GM19468 (cell line): ENCODE results near the gene STAMBP.

Experiments used
- ATAC-seq: cut with Tn5 transposase; IDR thresholded peaks from one replicate; pipeline ENCODE4 v1.9.1; 2021; ENCODE audit warnings: mild to moderate bottlenecking, moderate library complexity, moderate number of reproducible peaks; ENCODE audit not compliant: unreplicated experiment; ENCODE audit errors: extremely low read depth

The STAMBP gene

DNA sequence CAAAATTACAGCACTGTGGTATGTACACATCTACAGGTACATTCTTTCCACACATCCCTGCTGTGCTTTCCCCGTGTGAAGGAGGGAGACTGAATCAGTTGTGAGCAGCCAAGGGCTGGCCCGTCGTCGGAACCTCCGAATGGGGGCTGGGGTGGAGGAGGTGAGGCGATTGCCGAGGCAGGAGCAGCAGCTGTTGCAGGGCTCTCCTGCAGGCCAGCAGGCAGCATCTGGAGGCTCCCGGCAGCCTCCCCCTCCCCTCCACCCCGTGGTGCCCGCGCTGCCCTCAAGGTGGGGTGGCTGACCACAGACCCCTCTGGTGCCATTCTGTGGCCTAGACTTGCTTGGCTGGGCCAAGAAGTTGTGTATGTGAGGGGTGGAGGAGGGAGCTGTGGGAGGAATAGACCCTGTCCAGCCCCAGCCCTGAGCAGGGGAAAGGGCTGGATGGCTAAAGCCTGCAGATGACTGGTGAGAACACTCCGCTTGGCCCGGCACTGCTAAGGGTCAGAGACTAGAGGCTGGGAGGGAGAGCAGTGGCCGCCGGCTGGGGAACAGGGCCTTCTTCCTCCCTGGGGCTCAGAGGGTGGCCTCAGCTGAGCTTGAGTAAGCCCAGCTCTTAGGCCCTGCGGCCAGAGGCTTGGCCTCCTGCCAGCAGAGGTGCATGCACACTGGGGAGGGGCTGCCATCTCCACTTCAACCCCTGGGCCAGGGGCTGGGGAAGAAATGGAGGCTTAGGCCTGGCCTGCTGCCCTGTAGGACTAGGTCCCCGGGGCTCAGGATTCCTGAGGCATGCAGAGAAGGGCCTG lies 7.6 kb downstream of the STAMBP start:
- ATAC-seq = no peak

- ATAC-seq = no peak
Measured at GRCh38 chr2:73837847-73838585, 9.3 kb downstream of the STAMBP start.

GRCh38 chr2:73838889-73839534 lies 10.3 kb downstream of the STAMBP start:
- no peak for ATAC-seq

GRCh38 chr2:73839653-73840411 lies 11.1 kb downstream of the STAMBP start:
- no peak for ATAC-seq

- no peak for ATAC-seq
Measured at GRCh38 chr2:73841912-73842738, 13.4 kb downstream of the STAMBP start.

- no peak for ATAC-seq
Measured at GRCh38 chr2:73842739-73843019, 13.9 kb downstream of the STAMBP start.

GRCh38 chr2:73844087-73844486 lies 15.3 kb downstream of the STAMBP start:
- ATAC-seq = no peak

DNA sequence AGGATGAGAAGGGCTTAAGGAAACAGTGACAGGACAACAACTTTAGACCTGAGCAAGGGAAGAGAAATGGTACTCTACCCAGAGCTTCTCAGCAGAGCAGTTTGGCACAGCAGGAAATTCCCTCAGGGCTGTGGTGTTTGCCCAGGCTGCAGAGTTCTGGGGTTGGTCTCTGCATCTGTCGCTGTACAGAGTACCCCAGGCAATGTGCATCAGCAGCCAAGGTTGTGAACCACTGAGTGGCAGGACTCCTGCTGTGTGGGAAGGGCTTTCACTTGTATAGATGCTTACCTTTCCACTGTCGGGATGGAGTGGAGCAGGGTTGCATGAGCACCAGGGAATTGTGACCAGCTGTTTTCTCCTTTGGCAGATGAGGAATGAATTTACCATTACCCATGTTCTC lies 21.2 kb downstream of the STAMBP start:
- ATAC-seq = no peak

DNA sequence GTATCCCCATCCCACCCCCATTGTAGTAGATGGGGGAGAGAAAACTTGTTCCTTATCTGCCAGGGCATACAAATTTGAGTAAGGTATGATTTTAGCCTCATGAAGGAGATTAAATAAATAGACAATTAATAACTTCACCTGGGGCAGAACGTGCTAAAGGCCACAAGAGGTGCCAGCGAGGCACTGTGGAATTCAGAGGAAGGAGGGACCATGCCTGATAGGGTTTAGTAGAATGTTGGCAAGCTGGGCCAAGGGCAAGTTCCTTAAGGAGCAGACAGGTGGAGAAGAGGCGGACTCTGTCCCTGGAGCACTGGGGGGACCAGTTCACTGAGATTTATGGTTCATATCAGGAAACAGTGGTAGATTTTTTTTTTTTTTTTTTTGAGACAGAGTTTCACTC lies 22.5 kb downstream of the STAMBP start:
- ATAC-seq = no peak

- ATAC-seq = no peak
Measured at GRCh38 chr2:73852020-73852419, 23.3 kb downstream of the STAMBP start.

GRCh38 chr2:73855526-73855925 lies 26.8 kb downstream of the STAMBP start:
- no peak for ATAC-seq

- ATAC-seq = no peak
Measured at GRCh38 chr2:73856214-73856613, 27.5 kb downstream of the STAMBP start.

DNA sequence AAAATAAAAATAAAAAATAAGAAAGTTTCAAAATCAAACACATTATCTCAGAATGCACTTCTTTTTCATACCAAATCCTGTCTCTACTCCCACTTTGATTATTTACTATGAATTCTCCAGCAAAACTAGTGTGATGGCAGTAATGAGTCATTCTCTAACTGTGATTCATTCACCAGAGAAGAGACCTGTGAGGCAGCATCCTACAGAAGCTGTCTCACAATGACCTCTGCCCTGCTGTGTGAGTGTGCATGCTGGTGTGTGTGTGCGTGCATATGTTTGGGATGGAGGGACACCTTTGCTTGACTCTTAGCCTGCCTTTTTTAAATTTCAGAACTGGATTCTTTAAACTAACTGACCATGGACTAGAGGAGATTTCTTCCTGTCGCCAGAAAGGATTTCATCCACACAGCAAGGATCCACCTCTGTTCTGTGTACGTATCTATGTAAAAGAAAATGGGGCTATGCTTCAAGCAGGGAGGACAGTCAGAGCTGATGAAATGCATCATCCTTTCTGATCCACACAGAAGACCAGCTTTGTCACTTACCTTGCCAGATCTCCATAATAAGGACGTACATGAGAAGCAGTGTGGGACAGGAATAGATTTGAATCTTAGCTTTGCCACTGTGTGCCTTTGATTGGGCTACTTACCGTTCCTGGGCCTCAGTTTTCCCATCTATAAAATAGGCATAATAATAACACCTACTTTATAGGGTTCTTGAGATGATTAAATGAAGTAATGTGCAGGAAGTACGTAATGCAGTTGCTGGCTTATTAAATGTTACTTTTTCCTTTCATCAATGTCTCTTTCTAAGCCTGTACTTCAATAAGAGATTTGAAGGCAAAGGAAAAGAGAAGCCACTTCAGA lies 31.2 kb downstream of the STAMBP start:
- ATAC-seq = no peak

GRCh38 chr2:73862987-73863386 lies 34.2 kb downstream of the STAMBP start:
- ATAC-seq = no peak

DNA sequence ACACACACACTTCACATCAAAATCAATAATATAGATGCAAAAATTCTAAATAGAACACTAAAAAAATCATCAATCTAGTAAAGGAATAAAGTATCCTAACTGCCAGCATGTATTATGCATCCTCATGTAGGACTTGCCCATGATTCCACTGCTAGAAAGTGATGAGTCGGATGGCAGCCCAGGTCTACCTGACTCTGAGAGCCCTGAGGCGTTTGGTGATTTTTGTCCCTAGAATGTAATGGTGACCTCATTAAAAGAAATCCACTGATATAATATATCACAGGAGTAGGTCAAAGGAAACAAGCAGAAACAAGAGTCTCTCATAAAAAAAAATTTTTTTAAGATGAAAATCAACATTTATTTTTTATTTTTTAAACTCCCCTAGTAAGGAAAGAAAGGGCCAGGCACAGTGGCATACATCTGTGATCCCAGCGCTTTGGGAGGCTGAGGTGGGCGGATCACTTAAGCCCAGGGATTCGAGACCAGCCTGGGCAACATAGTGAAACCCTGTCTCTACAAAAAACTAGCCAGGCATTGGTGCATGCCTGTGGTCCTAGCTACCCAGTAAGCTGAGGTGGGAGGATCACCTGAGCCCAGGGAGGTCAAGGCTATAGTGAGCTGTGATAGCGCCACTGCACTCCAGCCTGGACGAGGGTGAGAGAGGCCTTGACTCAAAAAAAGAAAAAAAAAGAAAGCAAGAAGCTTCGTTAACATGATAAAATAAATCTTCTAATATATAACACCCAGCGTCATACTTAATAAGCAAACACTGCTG lies 39.6 kb downstream of the STAMBP start:
- ATAC-seq = no peak

- ATAC-seq = no peak
Measured at GRCh38 chr2:73870084-73870483, 41.3 kb downstream of the STAMBP start.

DNA sequence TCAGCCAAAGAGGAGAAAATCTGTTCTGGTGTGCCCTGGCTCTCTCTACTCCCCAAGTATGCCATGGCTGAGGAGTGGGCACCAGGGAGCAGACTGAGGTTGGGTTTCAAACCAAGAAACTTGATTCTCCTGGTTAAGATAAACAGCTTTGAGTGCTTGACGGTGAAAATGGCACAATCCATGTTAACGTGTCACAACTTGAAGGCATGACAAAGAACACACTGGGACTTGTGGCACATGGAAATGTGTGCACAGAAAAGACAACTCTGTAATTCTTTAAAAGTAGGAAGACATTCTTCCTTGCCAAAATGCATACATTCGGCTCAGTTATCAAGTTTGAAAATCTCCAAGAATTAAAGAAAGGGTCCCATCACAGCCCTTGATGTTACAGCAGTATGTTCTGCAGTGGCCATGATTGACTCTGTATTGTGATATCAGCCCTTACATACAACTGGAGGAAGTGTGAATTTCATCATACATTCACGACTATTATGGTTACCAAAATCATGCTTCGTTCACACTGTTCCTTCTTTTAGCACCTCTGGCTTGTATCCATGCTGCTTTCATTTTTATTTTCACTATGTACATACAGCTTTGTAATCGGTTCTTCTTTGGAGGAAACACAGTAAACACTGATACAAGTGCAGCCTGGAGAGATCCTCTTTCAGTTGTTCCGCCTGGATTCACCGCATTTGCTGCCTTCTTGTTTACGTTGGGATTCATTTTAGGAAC lies 48.5 kb downstream of the STAMBP start:
- no peak for ATAC-seq
